CD4-positive, alpha-beta memory T cell (primary cell): ENCODE measurements around the gene ZNF22. TPM values are rescaled to one million over a fixed set of nuclear protein-coding genes. Genes with fewer than 3 reads are reported as not detected.

Experiments
- CTCF ChIA-PET: fragments of 350-600 bp; sonication (Branson Sonifier 250); formaldehyde crosslinking; loops from one replicate; lab custom pipeline; 2021; ENCODE audit warnings: inconsistent platforms; ENCODE audit not compliant: partially characterized antibody; lab: Charles Lee
- POLR2A ChIA-PET: fragments of 350-600 bp; sonication (Branson Sonifier 250); formaldehyde crosslinking; loops from one replicate; lab custom pipeline; 2021; ENCODE audit not compliant: partially characterized antibody; lab: Charles Lee
- DNase-seq, 5 donors: peaks; one replicate each; pipeline versions ENCODE4 v3.0.0 to v3.0.0-alpha.2; 2020 to 2022; ENCODE audit warnings: mixed read lengths in 1 of 5
- H3K27ac ChIP-seq: one replicate; pipeline ENCODE4 v1.7.0; 2013; ENCODE audit warnings: low read depth, low read length
- H3K27me3 ChIP-seq: 2 replicates; pipeline ENCODE4 v1.7.0; 2013; ENCODE audit warnings: mild to moderate bottlenecking, low read length, moderate library complexity; ENCODE audit not compliant: insufficient read depth
- H3K36me3 ChIP-seq: 2 replicates; pipeline ENCODE4 v1.7.0; 2013; ENCODE audit warnings: mild to moderate bottlenecking, low read length, moderate library complexity; ENCODE audit not compliant: insufficient read depth
- H3K4me1 ChIP-seq: 2 replicates; pipeline ENCODE4 v1.7.0; 2013; ENCODE audit warnings: mild to moderate bottlenecking, low read length, moderate library complexity; ENCODE audit not compliant: insufficient read depth
- H3K4me3 ChIP-seq, 2 donors: one replicate each; pipeline ENCODE4 v1.7.0; 2013; ENCODE audit warnings: low read length in 2 of 2, mild to moderate bottlenecking in 1 of 2
- H3K9me3 ChIP-seq, 2 donors: one replicate each; pipeline ENCODE4 v1.7.0; 2013; ENCODE audit warnings: low read length in 2 of 2, control low read depth in 1 of 2; ENCODE audit not compliant: control insufficient read depth in 1 of 2
- H3K27ac Mint-ChIP-seq, 7 donors: one replicate each; pipeline ENCODE4 v1.8.0; 2020 to 2021; ENCODE audit warnings: mixed read lengths in 7 of 7, mild to moderate bottlenecking in 6 of 7, inconsistent platforms in 3 of 7, moderate library complexity in 3 of 7
- H3K27me3 Mint-ChIP-seq, 2 donors: one replicate each; pipeline ENCODE4 v1.8.0; 2020 to 2021; ENCODE audit warnings: mixed read lengths in 2 of 2
- H3K36me3 Mint-ChIP-seq, 2 donors: one replicate each; pipeline ENCODE4 v1.8.0; 2020 to 2021; ENCODE audit warnings: mixed read lengths in 2 of 2, inconsistent platforms in 1 of 2, mild to moderate bottlenecking in 1 of 2
- H3K4me1 Mint-ChIP-seq, 4 donors: one replicate each; pipeline ENCODE4 v1.8.0; 2020 to 2021; ENCODE audit warnings: mixed read lengths in 4 of 4, mild to moderate bottlenecking in 1 of 4
- H3K4me3 Mint-ChIP-seq, 8 donors: one replicate each; pipeline ENCODE4 v1.8.0; 2020 to 2021; ENCODE audit warnings: mixed read lengths in 8 of 8, mild to moderate bottlenecking in 7 of 8, moderate library complexity in 6 of 8, inconsistent platforms in 3 of 8
- H3K9me3 Mint-ChIP-seq, 8 donors: one replicate each; pipeline ENCODE4 v1.8.0; 2020 to 2021; ENCODE audit warnings: mixed read lengths in 8 of 8, mild to moderate bottlenecking in 5 of 8, inconsistent platforms in 3 of 8, moderate library complexity in 1 of 8
- intact Hi-C: fragments of 100-400 bp; cut with micrococcal nuclease; formaldehyde crosslinking; loops from one replicate; pipeline ENCODE4 v1.15.1; 2023
- polyA plus RNA-seq, 2 donors: library from polyadenylated mRNA; unstranded; fragments of 300-500 nt; fragmentation: Illumina TruSeq; gene quantifications; one replicate each; pipeline ENCODE4 v1.2.3, GENCODE V29; 2021
- total RNA-seq, 2 experiments: library from RNA; stranded (reverse); gene quantifications; one replicate each; pipeline ENCODE4 v1.2.3, GENCODE V29; 2021

The ZNF22 gene
- total and polyA plus RNA-seq, 4 experiments from 2014 or later: 26.9 to 40.6 (median 30.8) TPM

GRCh38 chr10:44969854-44970253 lies 30.9 kb upstream of the ZNF22 start:
- Mint-ChIP-seq H3K27ac (no peak overlapping the region), H3K9me3 (no peaks in the 10 kb centered on the region), H3K4me3 (no peak overlapping the region), H3K27me3 (no peaks in the 10 kb centered on the region), H3K4me1 (peaks cover 11 to 29% (median 20%) of the 10 kb centered on the region in 4 donors), H3K36me3 (no peaks in the 10 kb centered on the region)
- H3K36me3 ChIP-seq: no peaks in the 10 kb centered on the region
- CTCF ChIA-PET: no interaction called here
- intact Hi-C loops: loop anchor here (10.0 kb wide), 1 partner anchor 105 kb away; no protein-coding TSS in a partner anchor
- POLR2A ChIA-PET: no interaction called here
- no peak for DNase-seq
- no peak overlapping the region for H3K27ac ChIP-seq
- no peaks in the 10 kb centered on the region for H3K27me3 ChIP-seq
- H3K9me3 ChIP-seq: no peaks in the 10 kb centered on the region
- H3K4me3 ChIP-seq: no peak overlapping the region
- H3K4me1 ChIP-seq: peaks cover 39% of the 10 kb centered on the region

DNA sequence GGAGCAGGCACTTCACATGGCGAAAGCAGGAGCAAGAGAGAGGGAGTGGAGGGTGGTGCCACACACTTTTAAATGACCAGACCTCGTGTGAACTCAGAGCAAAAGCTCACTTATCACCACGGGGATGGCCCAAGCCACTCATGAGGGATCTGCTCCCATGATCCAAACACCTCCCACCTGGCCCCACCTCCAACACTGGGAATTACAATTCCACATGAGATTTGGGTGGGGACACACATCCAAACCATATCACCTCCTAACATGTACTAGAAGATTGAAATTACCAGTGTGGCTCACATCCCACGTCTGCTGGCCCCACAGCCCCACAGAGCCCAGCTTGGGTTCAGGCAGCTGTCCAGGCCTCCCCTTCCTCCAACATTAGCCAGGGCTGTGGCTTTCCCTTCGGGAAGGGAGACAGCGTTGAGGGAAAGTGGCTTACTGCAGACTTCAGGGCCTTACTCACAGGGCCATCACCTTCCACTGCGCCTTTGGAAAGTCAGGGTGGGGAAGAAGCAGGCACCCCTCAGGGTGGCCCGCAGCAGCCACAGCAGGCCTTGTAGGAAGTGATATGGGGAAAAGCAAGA lies 29.8 kb upstream of the ZNF22 start:
- no peak overlapping the region for H3K4me3 ChIP-seq
- H3K27ac ChIP-seq: no peak overlapping the region
- intact Hi-C loops: loop anchor here (10.0 kb wide), 1 partner anchor 106 kb away; no protein-coding TSS in a partner anchor
- Mint-ChIP-seq H3K9me3 (no peaks in the 10 kb centered on the region), H3K27ac (peak overlapping the region in 1 of 7 donors; percentile 38), H3K27me3 (no peaks in the 10 kb centered on the region), H3K4me3 (no peak overlapping the region), H3K36me3 (no peaks in the 10 kb centered on the region), H3K4me1 (peaks cover 11 to 30% (median 21%) of the 10 kb centered on the region in 4 donors)
- no peaks in the 10 kb centered on the region for H3K27me3 ChIP-seq
- no peaks in the 10 kb centered on the region for H3K36me3 ChIP-seq
- no peaks in the 10 kb centered on the region for H3K9me3 ChIP-seq
- ChIA-PET CTCF (interaction anchor here (1.7 kb wide), 1 partner anchor 38 kb away, joined by 9 read pairs; no protein-coding TSS in a partner anchor), POLR2A (no interaction called here)
- no peak for DNase-seq
- H3K4me1 ChIP-seq: peaks cover 42% of the 10 kb centered on the region

GRCh38 chr10:44971434-44971833 lies 29.3 kb upstream of the ZNF22 start:
- Mint-ChIP-seq H3K36me3 (no peaks in the 10 kb centered on the region), H3K9me3 (no peaks in the 10 kb centered on the region), H3K4me1 (peaks cover 11 to 27% (median 19%) of the 10 kb centered on the region in 4 donors), H3K27me3 (no peaks in the 10 kb centered on the region), H3K27ac (no peak overlapping the region), H3K4me3 (no peak overlapping the region)
- CTCF ChIA-PET: interaction anchor here (1.7 kb wide), 1 partner anchor 39 kb away, joined by 9 read pairs; no protein-coding TSS in a partner anchor
- Histone ChIP-seq H3K27me3 (no peaks in the 10 kb centered on the region), H3K4me1 (peaks cover 38% of the 10 kb centered on the region), H3K4me3 (no peak overlapping the region), H3K9me3 (no peaks in the 10 kb centered on the region), H3K36me3 (no peaks in the 10 kb centered on the region), H3K27ac (no peak overlapping the region)
- DNase-seq: no peak
- intact Hi-C loops: loop anchor here (10.0 kb wide), 1 partner anchor 107 kb away; no protein-coding TSS in a partner anchor
- POLR2A ChIA-PET: no interaction called here

GRCh38 chr10:44971935-44972757 lies 28.6 kb upstream of the ZNF22 start:
- CTCF ChIA-PET: interaction anchor here (0.7 to 2.5 kb wide), 3 partner anchors 36 to 40 kb away, joined by 3 to 31 read pairs (median 9); no protein-coding TSS in a partner anchor
- Mint-ChIP-seq H3K36me3 (no peaks in the 10 kb centered on the region), H3K27ac (no peak overlapping the region), H3K27me3 (no peaks in the 10 kb centered on the region), H3K4me1 (peaks cover 11 to 27% (median 19%) of the 10 kb centered on the region in 4 donors), H3K4me3 (peak overlapping the region in 2 of 8 donors; percentile 1 to 5), H3K9me3 (no peaks in the 10 kb centered on the region)
- Histone ChIP-seq H3K4me3 (no peak overlapping the region), H3K27ac (no peak overlapping the region), H3K36me3 (no peaks in the 10 kb centered on the region), H3K27me3 (no peaks in the 10 kb centered on the region), H3K9me3 (no peaks in the 10 kb centered on the region), H3K4me1 (peaks cover 36% of the 10 kb centered on the region)
- no peak for DNase-seq
- intact Hi-C loops: loop anchor here (10.0 kb wide), 1 partner anchor 107 kb away; no protein-coding TSS in a partner anchor
- POLR2A ChIA-PET: no interaction called here

DNA sequence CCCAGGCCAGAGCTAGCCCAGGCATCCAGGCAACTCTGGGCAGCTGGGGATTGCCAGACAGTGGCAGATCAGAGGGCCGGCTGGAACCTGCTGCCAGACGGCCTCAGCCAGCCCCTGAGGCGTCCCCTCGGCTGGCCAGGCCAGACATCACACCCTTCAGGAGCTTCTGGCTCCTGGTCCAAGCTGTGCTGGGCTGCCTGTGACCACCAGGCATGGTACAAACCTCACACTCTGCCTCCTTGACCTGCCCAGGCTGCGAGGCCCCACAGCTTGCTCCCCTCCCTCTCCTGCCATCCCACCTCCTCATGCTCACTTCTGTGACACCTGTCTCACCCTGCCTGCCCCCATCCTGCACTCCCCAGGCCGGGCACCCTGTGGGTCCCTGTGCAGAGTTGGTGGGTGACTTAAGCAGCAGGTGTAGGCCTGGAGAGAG lies 27.8 kb upstream of the ZNF22 start:
- no peaks in the 10 kb centered on the region for H3K9me3 ChIP-seq
- H3K4me3 ChIP-seq: no peak overlapping the region
- no peak overlapping the region for H3K4me3 Mint-ChIP-seq
- peaks cover 31% of the 10 kb centered on the region for H3K4me1 ChIP-seq
- no peak for DNase-seq
- no peaks in the 10 kb centered on the region for H3K27me3 Mint-ChIP-seq
- ChIA-PET POLR2A (interaction anchor here (0.7 kb wide), 1 partner anchor 40 kb away, joined by 3 read pairs; no protein-coding TSS in a partner anchor), CTCF (interaction anchor here (0.7 to 2.5 kb wide), 3 partner anchors 29 to 39 kb away, joined by 3 to 31 read pairs (median 5); no protein-coding TSS in a partner anchor)
- intact Hi-C loops: loop anchor here (10.0 kb wide), 1 partner anchor 108 kb away; no protein-coding TSS in a partner anchor
- no peaks in the 10 kb centered on the region for H3K36me3 ChIP-seq
- no peak overlapping the region for H3K27ac ChIP-seq
- no peaks in the 10 kb centered on the region for H3K27me3 ChIP-seq
- peaks cover 11 to 23% (median 16%) of the 10 kb centered on the region in 4 donors for H3K4me1 Mint-ChIP-seq
- H3K9me3 Mint-ChIP-seq: no peaks in the 10 kb centered on the region
- H3K27ac Mint-ChIP-seq: no peak overlapping the region
- no peaks in the 10 kb centered on the region for H3K36me3 Mint-ChIP-seq

- H3K36me3 Mint-ChIP-seq: no peaks in the 10 kb centered on the region
- DNase-seq: no peak
- intact Hi-C loops: loop anchor here (1.0 to 10.0 kb wide), 2 partner anchors 14 to 109 kb away; partner anchors contain the start of gene RASSF4
- POLR2A ChIA-PET: interaction anchor here (0.7 to 2.2 kb wide), 2 partner anchors 41 kb away, joined by 3 to 6 read pairs; no protein-coding TSS in a partner anchor
- H3K27me3 ChIP-seq: no peaks in the 10 kb centered on the region
- H3K9me3 ChIP-seq: no peaks in the 10 kb centered on the region
- H3K36me3 ChIP-seq: no peaks in the 10 kb centered on the region
- H3K4me1 Mint-ChIP-seq: peaks cover 7 to 17% (median 11%) of the 10 kb centered on the region in 4 donors
- H3K27me3 Mint-ChIP-seq: no peaks in the 10 kb centered on the region
- H3K27ac Mint-ChIP-seq: peak overlapping the region in 2 of 7 donors; percentile 41 to 44
- no peak overlapping the region for H3K27ac ChIP-seq
- H3K9me3 Mint-ChIP-seq: no peaks in the 10 kb centered on the region
- no peak overlapping the region for H3K4me3 ChIP-seq
- H3K4me3 Mint-ChIP-seq: peak overlapping the region in 2 of 8 donors; percentile 20 to 77
- H3K4me1 ChIP-seq: peaks cover 25% of the 10 kb centered on the region
- CTCF ChIA-PET: interaction anchor here (0.6 to 2.5 kb wide), 5 partner anchors 8 to 42 kb away, joined by 3 to 31 read pairs (median 3); no protein-coding TSS in a partner anchor
These were observed 27.2 kb upstream of the ZNF22 start for GRCh38 chr10:44973323-44974081.
